KMS-11 (cell line): ENCODE results near the gene MPC1.

Experiments
- H2AFZ ChIP-seq: fragments of 200-600 bp; sonication (generic); 2 replicates; pipeline ENCODE4 v1.6.1; 2016; ENCODE audit warnings: antibody characterized with exemption, mixed run types, low read depth
- H3K27ac ChIP-seq: fragments of 200-600 bp; sonication (generic); 2 replicates; pipeline ENCODE4 v1.6.1; 2016; ENCODE audit warnings: mild to moderate bottlenecking, mixed run types
- H3K27me3 ChIP-seq: fragments of 200-600 bp; sonication (generic); 2 replicates; pipeline ENCODE4 v1.6.1; 2017; ENCODE audit warnings: mild to moderate bottlenecking, low read depth, mixed run types, moderate library complexity; ENCODE audit not compliant: insufficient read depth
- H3K36me3 ChIP-seq: fragments of 200-600 bp; sonication (generic); 2 replicates; pipeline ENCODE4 v1.6.1; 2017; ENCODE audit warnings: mild to moderate bottlenecking, mixed run types; ENCODE audit not compliant: insufficient read depth
- H3K4me1 ChIP-seq: fragments of 200-600 bp; sonication (generic); 2 replicates; pipeline ENCODE4 v1.6.1; 2016; ENCODE audit warnings: mild to moderate bottlenecking, low read depth, mixed run types; ENCODE audit not compliant: poor library complexity, severe bottlenecking
- H3K4me2 ChIP-seq: fragments of 200-600 bp; sonication (generic); 2 replicates; pipeline ENCODE4 v1.7.0; 2016; ENCODE audit warnings: mild to moderate bottlenecking, mixed run types
- H3K4me3 ChIP-seq: fragments of 200-600 bp; sonication (generic); IDR thresholded peaks from 2 replicates; pipeline ENCODE4 v1.6.1; 2017; ENCODE audit warnings: low read depth, low read length, mixed read lengths; ENCODE audit not compliant: insufficient read depth
- H3K79me2 ChIP-seq: fragments of 200-600 bp; sonication (generic); 2 replicates; pipeline ENCODE4 v1.6.1; 2016; ENCODE audit warnings: low read depth, mixed run types; ENCODE audit not compliant: insufficient read depth
- H3K9ac ChIP-seq: fragments of 200-600 bp; sonication (generic); 2 replicates; pipeline ENCODE4 v1.6.1; 2016; ENCODE audit warnings: mild to moderate bottlenecking, mixed run types
- H4K20me1 ChIP-seq: fragments of 200-600 bp; sonication (generic); 2 replicates; pipeline ENCODE4 v1.6.1; 2016; ENCODE audit warnings: mild to moderate bottlenecking, mixed run types; ENCODE audit not compliant: insufficient read depth
- CTCF ChIP-seq: fragments of 200-600 bp; sonication (generic); conservative IDR thresholded peaks from 2 replicates; pipeline ENCODE4 v1.6.1; 2017; ENCODE audit warnings: low read depth, mild to moderate bottlenecking, antibody characterized with exemption, low read length, moderate library complexity, mixed read lengths

Gene MPC1

GRCh38 chr6:166411721-166412151, 29.0 kb upstream of the MPC1 start:
- Histone ChIP-seq H3K4me3 (no peak overlapping the region), H3K27ac (no peak overlapping the region), H3K27me3 (no peaks in the 10 kb centered on the region), H3K4me2 (no peak overlapping the region), H3K79me2 (no peaks in the 10 kb centered on the region), H3K9ac (no peak overlapping the region), H3K36me3 (no peaks in the 10 kb centered on the region), H2AFZ (no peak overlapping the region; the same call in 1 of the 2 replicates), H3K4me1 (peaks cover 13% of the 10 kb centered on the region), H4K20me1 (no peaks in the 10 kb centered on the region)
- no peak for TF ChIP-seq CTCF

- H3K79me2 ChIP-seq = no peaks in the 10 kb centered on the region
- H3K9ac ChIP-seq = no peak overlapping the region
- peaks cover 12% of the 10 kb centered on the region for H3K4me1 ChIP-seq
- H3K36me3 ChIP-seq = no peaks in the 10 kb centered on the region
- H3K4me3 ChIP-seq = no peak overlapping the region
- no peaks in the 10 kb centered on the region for H4K20me1 ChIP-seq
- no peaks in the 10 kb centered on the region for H3K27me3 ChIP-seq
- no peak overlapping the region for H2AFZ ChIP-seq
- no peak overlapping the region for H3K27ac ChIP-seq
- TF ChIP-seq CTCF = no peak
- no peak overlapping the region for H3K4me2 ChIP-seq
These were observed 28.5 kb upstream of the MPC1 start for GRCh38 chr6:166411271-166411670.

GRCh38 chr6:166410426-166410935, 27.7 kb upstream of the MPC1 start:
- Histone ChIP-seq H3K79me2 (no peaks in the 10 kb centered on the region), H2AFZ (no peak overlapping the region), H3K27me3 (no peaks in the 10 kb centered on the region), H3K4me2 (no peak overlapping the region), H3K9ac (no peak overlapping the region), H3K4me1 (peaks cover 12% of the 10 kb centered on the region), H3K36me3 (no peaks in the 10 kb centered on the region), H3K27ac (no peak overlapping the region), H3K4me3 (no peak overlapping the region), H4K20me1 (no peaks in the 10 kb centered on the region)
- TF ChIP-seq CTCF = no peak

GRCh38 chr6:166408936-166409755, 26.4 kb upstream of the MPC1 start:
- no peaks in the 10 kb centered on the region for H3K36me3 ChIP-seq
- no peaks in the 10 kb centered on the region for H3K79me2 ChIP-seq
- H3K27me3 ChIP-seq = no peaks in the 10 kb centered on the region
- peaks cover 12% of the 10 kb centered on the region for H3K4me1 ChIP-seq
- H4K20me1 ChIP-seq = no peaks in the 10 kb centered on the region
- H3K9ac ChIP-seq = no peak overlapping the region
- no peak overlapping the region for H2AFZ ChIP-seq
- no peak overlapping the region for H3K4me3 ChIP-seq
- no peak for TF ChIP-seq CTCF
- H3K4me2 ChIP-seq = no peak overlapping the region
- no peak overlapping the region for H3K27ac ChIP-seq
